ENCODE measurements around the gene INTS1.

Gene INTS1

DNA sequence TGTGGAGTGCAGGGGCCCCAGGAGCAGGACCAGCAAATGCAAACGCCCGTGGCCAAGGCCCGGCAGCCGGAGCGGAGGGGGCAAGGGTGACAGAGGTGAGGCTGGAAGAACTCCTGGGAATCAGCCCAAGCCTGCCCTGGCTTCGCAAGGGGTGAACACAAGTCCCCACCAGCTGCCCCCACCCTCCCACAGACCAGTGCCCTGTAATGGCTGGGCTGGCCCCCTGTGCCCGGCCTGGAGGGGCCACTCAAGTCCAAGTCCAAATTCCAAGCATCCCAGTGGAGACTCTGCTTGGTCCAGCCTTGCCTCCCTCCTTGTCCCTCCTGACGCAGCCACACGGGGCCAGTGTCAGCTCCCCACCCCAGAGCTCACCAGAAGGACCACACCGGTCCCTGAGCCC, 73.0 kb downstream of the INTS1 start:
- DNase-seq (ENCODE audit: low read depth in 2 of 2) = no peak

- DNase-seq (ENCODE audit: low read depth in 2 of 2) = no peak
Observed at GRCh38 chr7:1430056-1430845, 73.9 kb downstream of the INTS1 start.

GRCh38 chr7:1428941-1429501, 75.2 kb downstream of the INTS1 start:
- no peak for DNase-seq (ENCODE audit: low read depth in 2 of 2)

GRCh38 chr7:1427064-1427657, 77.0 kb downstream of the INTS1 start:
- no peak for DNase-seq (ENCODE audit: low read depth in 2 of 2)

DNA sequence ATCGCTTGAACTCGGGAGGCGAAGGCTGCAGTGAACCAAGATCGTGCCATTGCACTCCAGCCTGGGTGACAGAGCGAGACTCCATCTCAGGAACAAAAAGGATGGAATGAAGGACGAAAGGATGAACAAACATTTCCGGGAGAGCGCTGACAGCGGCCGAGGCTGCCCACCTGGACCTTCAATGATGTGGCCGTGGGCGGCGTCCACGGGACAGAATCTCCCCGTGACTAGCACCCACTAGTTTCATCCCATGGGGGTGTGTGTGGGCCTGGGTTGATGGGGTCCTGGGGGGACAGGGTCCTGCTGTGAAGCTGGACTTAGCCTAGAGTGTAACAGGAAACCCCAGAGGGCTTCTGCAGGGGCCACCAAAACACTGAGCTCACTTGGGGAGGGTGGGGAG, 77.7 kb downstream of the INTS1 start:
- no peak for DNase-seq (ENCODE audit: low read depth in 2 of 2)

GRCh38 chr7:1425292-1426136, 78.7 kb downstream of the INTS1 start:
- no peak for DNase-seq (ENCODE audit: low read depth in 2 of 2)

DNA sequence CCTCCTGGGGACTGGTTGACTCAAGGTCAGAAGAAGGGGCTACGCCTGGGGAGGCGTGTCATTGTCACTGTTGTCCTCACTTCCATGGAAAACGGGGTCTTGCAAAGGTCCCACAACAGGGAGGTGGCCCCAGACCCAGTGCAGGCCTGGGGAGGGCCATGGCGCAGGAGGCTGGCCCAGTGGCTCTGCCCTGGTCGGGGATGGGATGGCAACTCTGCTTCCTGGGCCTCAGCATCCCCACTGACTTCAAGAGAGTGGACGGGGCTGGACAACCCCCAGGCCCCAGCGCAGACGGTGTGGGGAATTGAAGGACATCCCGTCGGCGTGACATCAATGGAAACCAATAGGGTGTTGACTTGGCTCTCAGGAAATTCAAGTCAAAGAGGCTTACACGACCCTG, 80.1 kb downstream of the INTS1 start:
- DNase-seq (ENCODE audit: low read depth in 2 of 2) = no peak

DNA sequence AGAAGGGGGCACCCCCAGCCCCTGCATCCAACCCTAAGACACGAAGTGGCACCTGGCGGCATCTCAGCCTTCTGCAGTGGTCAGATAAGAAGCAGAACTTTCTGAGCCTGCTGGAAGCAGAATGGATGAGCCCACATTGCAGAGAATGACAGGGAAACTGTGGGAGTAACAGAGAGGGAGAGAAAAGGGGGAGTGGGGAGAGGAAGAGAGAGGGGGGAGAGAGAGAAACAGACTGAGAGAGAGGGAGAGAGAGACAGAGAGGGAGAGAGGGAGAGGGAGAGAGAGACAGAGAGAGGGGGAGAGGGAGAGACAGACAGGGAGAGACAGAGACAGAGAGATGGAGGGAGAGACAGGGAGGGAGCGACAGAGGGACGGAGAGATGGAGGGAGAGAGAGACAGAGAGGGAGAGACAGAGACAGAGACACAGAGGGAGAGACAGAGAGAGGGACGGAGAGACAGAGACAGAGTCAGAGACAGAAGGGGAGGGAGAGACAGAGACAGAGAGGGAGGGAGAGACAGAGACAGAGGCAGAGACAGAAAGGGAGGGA, 80.9 kb downstream of the INTS1 start:
- DNase-seq (ENCODE audit: low read depth in 2 of 2) = no peak

DNA sequence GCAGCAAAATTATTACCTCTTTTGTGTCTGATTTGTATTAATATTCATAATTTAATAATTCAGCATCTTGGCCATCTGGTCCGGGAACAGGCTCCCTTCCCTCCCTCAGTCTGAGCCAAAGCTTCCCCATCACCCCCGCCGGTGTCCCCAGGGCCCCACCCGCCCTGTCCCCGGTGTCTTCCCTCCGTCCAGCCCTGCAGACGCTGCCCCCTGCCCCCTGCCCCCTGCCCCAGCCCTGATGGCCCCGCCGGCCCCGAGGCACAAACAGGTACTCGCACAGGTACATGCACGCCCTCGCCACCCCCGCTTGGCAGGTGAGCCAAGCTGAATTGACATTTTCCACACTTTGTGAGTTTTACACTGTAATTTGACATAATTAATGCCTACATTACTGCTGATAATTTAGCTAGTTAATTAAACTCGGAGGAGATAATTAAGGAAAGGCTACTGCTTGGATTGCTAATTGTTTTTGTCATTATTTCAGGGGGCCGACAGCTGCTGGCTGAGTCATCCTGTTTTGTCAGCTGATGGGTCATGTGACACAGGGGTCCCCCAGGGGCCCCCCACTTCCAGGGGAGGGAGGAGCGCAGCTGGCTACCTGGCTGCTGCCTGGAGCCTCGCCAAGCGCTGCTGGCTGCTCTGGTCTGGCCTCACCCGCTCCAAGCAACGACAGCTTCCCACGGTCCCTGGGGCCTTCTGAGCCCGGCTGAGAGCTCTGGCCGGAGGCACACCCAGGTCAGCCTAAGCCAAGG, 81.5 kb downstream of the INTS1 start:
- DNase-seq (ENCODE audit: low read depth in 2 of 2) = no peak

DNA sequence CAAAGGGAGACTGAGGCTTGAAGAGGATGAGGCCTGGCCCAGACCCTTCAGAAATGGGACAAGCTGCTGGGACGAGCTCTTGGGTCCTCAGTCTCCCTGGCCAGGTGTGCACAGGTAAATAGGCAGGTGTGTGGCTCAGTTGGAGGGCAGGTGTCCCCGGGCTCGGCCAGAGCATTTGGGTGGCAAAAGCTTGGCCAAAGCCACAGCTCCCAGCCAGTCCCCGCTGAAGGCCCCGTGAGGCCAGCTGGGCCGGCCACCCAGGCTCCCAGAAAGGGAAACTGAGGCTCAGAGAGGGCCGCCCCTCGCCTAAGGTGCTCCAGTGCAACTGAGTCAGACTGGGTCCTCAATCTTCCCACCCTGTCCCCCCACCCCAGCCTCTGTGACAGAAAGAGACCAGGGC, 82.2 kb downstream of the INTS1 start:
- DNase-seq (ENCODE audit: low read depth in 2 of 2) = no peak

DNA sequence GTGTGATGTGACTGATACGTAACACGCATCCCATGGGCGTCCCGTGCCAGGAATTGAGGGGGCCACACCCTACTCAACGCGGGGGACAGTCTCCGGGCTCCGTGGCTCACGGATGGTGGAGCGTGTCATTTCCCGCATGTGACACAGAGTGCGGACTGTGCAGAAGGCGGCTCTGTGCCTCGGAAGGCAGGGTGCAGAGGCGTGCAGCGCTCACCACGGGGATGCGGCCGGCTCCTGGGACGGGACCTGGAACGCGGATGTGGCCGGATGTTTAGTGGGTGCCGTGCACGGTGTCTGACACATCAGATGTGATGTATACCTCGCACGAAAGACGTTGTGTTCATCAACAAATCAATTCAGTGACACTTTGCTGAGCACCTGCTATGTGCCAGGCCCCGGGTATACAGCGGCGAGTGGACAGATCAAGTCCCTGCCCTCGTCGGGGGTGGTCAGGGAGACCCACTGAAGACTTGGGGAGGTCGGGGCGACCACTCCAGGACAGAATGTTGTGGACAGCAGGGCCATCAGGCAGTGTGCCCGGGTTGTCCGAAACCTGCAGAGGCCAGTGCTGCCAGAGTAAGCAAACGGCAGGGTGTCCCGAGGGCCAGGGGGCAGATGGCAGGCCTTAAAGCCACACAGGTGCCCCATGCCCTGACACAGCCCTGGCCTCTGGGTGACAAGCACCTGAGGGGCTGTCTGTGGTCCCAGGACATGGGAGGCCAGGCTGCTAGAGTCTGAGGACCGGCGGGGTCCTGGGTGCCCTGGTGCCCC, 83.0 kb downstream of the INTS1 start:
- no peak for DNase-seq (ENCODE audit: low read depth in 2 of 2)
